Activated CD8-positive, alpha-beta memory T cell treated with anti-CD3 and anti-CD28 coated beads, Interleukin-2, amount 50 U/mL, for 4 hours (primary cell): ENCODE measurements around the gene OR8U1.
"Not testable (repeated sequence)": the region's sequence is repeated elsewhere in the genome, so short reads cannot be mapped to it uniquely, and the experiment has no call there.

Experiments used
- DNase-seq: peaks from one replicate; pipeline ENCODE4 v3.0.0-alpha.2; 2020

The OR8U1 gene

DNA sequence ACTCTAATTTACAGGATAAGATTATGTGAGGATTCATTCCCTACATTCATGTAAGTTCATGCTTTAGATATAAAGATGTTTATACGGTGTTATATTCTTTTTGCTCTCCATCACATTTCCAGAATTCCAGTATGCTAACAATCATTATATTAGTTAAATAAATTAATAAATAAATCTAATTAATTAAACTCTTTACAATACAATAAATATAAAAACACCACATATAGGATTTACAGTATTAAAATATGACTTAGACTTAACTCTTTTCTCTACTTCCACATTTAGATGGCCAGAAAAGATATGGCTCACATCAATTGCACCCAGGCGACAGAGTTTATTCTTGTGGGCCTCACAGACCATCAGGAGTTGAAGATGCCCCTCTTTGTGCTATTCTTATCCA is at the start of gene OR8U1:
Gene OR8U1, plus strand, starts transcription at position 301 of the 400 bp plus-strand sequence. Its CDS starts 0 bp downstream, at position 301.
- DNase-seq: no peak

DNA sequence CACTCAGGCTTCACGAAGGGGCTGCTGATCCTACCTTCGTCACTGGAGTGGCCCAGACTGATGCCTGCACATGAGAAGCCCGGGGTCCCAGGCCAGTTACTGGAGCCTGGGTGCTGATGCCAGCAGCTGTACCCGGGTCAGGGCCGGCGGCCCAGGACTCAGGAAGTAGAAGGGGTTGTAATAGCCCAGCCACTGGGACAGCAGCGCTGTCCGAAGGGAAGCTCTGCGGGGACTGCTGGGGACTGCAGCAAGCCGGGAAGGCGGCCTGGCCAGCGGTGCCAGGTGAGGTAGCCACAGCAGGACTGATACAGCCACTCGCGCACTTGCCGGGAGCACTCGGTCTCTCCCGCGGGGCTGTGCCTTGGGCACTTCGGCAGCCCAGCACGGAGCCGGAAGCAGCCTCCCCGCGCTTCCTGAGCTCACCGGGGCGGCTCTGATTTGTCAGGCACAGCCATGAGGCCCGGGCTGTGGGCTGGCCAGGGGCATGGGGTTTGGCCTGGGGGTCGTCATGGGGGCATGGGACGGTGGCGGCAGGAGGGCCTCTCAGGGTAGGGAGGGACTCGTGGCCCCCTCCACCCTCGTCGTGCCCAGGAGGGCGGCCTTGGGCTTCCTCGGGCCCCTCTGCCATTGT is 43.4 kb upstream of the OR8U1 start:
- DNase-seq: no peak

DNA sequence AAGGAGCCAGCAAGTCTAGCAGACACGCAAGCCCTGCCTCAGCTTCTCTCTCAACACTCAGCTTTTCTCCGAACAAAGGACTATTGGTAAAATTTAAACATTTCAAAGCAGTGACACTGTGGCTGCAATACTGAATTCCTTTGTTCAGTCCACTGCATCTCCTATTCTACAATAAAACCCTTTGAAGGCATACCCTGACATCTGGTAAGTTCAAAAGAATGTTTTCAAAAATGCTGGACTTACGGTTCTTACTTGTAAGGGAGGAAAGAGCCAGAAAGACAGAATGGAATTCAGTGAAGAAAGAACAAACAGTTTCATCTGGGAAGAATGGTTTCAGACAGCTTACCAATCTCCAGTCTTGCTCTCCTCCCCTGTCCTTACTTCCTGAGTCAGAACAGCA is 42.3 kb upstream of the OR8U1 start:
- no peak for DNase-seq

DNA sequence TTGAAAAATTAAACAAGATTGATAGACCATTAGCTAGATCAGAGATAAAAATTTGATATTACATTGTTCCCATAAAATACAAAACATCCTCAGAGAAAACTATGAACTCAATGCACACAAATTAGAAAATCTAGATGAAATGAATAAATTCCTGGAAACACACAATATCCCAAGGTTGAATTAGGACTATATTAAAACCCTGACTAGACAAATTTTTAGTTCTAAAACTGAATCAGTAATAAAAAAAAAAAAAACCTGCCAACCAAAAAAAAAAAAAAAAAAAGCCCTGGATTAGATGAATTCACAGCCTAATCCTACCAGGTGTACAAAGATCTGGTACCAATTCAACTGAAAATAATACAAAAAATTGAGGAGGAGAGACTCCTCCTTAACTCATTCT is 35.1 kb upstream of the OR8U1 start:
- DNase-seq: no peak

- DNase-seq: no peak
Observed at GRCh38 chr11:56345739-56346138, 29.7 kb upstream of the OR8U1 start, which contains the start of gene OR8K1. Gene OR8K1, plus strand, starts transcription at chr11:56346039. Its CDS starts 0 bp downstream, at chr11:56346039.

GRCh38 chr11:56353991-56354390 is 21.4 kb upstream of the OR8U1 start, which contains the start of gene OR8J1:
Gene OR8J1, plus strand, starts transcription at chr11:56354291. Its CDS starts 5,956 bp downstream, at chr11:56360247.
- DNase-seq: no peak

GRCh38 chr11:56380120-56380519 is 4.7 kb downstream of the OR8U1 start:
- DNase-seq: no peak

DNA sequence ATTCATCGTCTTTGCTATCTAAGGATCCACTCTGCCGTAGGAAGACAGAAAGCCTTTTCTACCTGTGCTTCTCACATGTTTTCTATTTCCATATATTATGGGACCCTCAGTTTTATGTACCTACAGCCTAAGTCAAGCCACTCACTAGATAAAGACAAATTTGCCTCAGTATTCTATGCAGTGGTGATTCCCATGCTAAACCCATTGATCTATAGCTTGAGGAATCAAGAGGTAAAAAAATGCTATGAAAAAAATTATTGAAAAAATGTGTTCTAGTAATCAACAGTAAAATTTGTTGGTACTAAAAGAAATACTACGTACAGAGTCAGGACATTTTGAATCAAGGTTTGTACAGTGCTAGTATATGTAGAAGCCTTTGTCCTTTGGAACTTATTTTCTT is 19.0 kb downstream of the OR8U1 start:
- no peak for DNase-seq

DNA sequence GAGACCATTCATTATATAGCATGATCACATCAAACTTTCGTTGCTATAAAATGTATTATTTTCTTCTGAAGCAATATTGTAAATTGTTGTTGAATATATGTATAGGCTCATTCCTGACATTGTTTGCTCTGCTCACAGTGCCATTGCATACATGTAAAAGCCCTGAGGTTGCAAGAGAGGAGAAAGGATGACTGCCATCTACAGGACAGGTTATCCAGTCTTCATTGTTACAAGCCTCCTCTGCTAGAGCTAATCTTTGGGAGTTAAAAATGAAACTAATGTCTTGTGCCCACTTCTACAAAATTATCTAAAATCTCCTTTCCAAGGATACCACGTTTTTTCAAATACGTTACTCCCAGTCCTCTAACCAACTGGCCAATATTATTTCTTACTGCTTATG is 20.6 kb downstream of the OR8U1 start:
- no peak for DNase-seq

DNA sequence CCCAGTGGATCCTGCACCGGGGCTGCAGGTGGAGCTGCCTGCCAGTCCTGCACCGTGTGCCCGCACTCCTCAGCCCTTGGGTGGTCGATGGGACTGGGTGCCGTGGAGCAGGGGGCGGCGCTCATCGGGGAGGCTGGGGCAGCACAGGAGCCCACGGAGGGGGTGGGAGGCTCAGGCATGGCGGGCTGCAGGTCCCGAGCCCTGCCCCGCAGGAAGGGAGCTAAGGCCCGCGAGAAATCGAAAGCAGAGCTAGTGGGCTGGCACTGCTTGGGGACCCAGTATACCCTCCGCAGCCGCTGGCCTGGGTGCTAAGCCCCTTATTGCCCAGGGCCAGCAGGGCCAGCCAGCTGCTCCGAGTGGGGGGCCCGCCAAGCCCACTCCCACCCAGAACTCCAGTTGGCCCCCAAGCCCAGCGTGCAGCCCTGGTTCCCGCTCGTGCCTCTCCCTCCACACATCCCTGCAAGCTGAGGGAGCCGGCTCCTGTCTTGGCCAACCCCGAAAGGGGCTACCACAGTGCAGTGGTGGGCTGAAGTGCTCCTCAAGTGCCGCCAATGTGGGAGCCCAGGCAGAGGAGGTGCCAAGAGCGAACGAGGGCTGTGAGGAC is 26.5 kb downstream of the OR8U1 start:
- not testable (repeated sequence) for DNase-seq

DNA sequence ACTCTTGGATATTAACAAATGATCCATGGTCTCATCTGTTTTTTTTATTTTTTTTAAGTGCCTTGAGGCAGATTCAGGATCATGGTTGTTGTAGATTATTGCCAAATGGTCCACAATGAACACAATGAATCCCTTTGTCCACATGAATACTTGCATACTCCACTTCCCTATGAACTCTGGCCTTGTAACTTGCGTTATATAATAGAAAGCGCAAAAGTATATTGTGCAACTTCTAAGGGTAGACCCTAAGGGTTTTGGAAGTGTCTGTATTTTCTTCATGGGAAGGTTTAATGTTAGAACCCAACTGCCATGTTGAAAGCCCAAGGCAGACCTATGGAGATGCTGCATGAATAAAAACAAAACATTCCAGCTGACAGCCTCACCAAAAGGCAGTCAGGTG is 29.0 kb downstream of the OR8U1 start:
- DNase-seq: no peak

GRCh38 chr11:56410801-56411200 is 35.4 kb downstream of the OR8U1 start:
- DNase-seq: no peak

GRCh38 chr11:56412396-56412795 is 37.0 kb downstream of the OR8U1 start, which contains the start of gene OR5AL1:
Gene OR5AL1, plus strand, starts transcription at chr11:56412696.
- DNase-seq: no peak
